ENCODE results near the gene FAM81A.
A peak's percentile ranks its signal among the peaks of the same experiment; 100 is the strongest.
"Not testable (repeated sequence)": the region's sequence is repeated elsewhere in the genome, so short reads cannot be mapped to it uniquely, and the experiment has no call there.

FAM81A gene

DNA sequence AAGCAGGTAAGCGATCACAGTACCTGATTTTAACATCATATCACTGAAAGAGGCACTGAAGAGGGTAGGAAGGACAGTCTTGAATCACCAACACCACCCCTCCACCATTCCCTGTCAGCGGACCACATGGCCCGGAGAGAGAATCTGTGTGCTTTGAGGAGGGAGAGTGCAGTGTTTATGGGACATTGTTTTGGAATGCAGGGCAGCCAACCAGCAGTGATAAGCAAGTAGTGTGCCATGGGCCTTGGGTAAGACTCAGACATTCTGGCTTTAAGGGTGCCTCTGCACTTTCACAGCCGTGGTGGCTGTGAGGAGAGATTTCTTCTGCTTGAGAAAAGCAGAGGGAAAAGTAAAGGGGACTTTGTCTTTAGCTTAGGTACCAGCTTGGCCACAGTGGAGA lies 46.4 kb downstream of the FAM81A start:
- H3K4me3 ChIP-seq (ENCODE audit: low read length), result no peak overlapping the region
- DNase-seq (ENCODE audit: low read depth), result no peak
- TF ChIP-seq, protein P1, sequence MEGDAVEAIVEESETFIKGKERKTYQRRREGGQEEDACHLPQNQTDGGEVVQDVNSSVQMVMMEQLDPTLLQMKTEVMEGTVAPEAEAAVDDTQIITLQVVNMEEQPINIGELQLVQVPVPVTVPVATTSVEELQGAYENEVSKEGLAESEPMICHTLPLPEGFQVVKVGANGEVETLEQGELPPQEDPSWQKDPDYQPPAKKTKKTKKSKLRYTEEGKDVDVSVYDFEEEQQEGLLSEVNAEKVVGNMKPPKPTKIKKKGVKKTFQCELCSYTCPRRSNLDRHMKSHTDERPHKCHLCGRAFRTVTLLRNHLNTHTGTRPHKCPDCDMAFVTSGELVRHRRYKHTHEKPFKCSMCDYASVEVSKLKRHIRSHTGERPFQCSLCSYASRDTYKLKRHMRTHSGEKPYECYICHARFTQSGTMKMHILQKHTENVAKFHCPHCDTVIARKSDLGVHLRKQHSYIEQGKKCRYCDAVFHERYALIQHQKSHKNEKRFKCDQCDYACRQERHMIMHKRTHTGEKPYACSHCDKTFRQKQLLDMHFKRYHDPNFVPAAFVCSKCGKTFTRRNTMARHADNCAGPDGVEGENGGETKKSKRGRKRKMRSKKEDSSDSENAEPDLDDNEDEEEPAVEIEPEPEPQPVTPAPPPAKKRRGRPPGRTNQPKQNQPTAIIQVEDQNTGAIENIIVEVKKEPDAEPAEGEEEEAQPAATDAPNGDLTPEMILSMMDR (IDR thresholded peaks at IDR 0.05; ENCODE audit: insufficient read depth, low read depth, low read length, missing control alignments), result no peak

DNA sequence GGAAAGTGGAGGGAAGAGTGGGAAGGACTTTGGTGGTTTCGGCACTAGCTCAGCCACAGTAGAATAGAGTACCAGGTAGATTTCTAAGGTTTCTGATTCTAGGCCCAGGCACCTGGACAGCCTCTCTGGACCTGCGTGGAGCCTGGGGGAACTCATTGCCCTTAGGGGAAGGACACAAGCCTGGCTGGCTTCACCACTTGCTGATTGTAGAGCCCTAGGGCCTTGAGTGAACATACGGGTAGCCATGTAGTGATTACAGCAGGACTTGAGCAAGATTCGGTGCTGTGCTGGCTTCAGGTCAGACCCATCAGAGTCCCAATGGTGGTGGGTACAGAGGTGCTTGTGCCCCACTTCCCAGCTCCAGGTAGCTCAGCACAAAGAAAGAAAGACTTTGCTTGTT lies 47.0 kb downstream of the FAM81A start:
- TF ChIP-seq, protein P1 (IDR thresholded peaks at IDR 0.05; ENCODE audit: insufficient read depth, low read depth, low read length, missing control alignments), result no peak
- no peak overlapping the region for H3K4me3 ChIP-seq (ENCODE audit: low read length)
- no peak for DNase-seq (ENCODE audit: low read depth)

DNA sequence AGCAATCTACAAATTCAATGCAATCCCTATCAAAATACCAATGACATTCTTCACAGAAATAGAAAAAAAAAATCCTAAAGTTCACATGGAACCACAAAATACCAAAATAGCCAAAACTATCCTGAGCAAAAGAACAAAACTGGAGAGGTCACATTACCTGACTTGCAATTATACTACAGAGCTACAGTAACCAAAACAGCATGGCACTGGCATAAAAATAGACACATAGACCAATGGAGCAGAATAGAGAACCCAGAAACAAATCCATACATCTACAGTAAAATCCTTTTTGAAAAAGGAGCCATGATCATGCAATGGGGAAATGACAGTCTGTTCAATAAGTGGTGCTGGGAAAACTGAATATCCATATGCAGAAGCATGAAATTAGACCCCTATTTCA lies 51.5 kb downstream of the FAM81A start:
- H3K4me3 ChIP-seq (ENCODE audit: low read length); DNase-seq (ENCODE audit: low read depth): not testable (repeated sequence)

DNA sequence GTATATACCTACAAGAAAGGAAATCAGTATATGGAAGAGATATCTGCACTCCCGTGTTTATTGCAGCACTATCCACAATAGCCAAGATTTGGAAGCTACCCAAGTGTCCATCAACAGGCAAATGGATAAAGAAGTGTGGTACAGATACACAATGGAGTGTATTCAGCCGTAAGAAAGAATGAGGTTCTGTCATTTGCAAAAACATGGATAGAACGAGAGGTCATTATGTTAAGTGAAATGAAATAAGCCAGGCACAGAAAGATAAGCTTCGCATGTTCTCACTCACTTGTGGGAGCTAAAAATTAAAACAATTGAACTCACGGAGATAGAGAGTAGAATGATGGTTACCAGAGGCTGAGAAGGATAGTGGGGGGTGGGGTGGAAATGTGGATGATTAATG lies 53.1 kb downstream of the FAM81A start:
- no peak overlapping the region for H3K4me3 ChIP-seq (ENCODE audit: low read length)
- TF ChIP-seq, protein P1 (IDR thresholded peaks at IDR 0.05; ENCODE audit: insufficient read depth, low read depth, low read length, missing control alignments), result no peak
- no peak for DNase-seq (ENCODE audit: low read depth)

DNA sequence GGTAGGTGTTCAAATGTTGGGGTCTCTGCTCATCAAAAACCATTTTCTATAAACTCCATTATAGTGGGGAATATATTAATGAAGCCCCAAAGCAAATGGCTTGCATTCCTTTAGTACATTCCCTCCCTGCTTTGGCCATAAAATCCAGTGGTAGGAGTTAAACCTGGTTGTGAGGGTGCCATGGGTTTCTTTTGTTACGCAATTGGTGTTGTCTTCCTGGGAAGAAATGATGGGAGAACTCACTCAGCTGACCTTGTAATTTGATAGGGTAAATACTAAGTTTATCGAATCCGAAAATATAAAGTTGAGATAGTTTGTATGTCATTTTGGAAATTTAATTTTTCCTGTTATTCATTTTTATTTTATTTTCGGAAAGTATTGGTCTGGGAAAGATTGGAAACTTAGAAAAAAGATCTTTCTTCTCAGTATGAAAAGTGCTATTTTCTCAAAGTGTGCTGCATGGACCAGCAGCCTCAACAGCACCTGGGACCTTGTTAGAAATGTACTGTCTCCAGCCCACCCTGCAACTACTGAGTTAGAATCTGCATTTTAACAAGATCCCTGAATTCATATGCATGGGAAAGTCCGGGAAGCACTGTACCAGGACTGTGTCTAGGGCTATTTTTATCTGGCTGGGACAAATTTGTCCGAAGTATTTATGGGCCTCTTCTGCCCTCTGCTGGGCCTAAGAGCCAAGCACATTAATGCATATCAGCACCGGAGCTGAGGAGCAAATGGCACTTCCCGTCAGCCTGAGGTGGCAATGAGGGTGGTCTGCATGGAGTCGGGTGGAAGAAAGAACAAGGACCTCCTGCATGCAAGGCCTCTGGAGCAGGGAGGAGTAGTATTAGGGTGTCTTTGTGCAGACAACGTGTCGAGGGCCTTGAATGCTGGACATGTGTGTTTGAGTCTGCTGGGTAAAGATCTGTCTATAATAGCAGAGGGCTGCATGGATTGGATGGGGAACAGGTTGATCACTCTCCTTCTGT lies 54.7 kb downstream of the FAM81A start:
- H3K4me3 ChIP-seq (ENCODE audit: low read length), result no peak overlapping the region
- DNase-seq (ENCODE audit: low read depth), result peak; percentile 76
- TF ChIP-seq, protein P1 (IDR thresholded peaks at IDR 0.05; ENCODE audit: insufficient read depth, low read depth, low read length, missing control alignments), result peak; percentile 85

DNA sequence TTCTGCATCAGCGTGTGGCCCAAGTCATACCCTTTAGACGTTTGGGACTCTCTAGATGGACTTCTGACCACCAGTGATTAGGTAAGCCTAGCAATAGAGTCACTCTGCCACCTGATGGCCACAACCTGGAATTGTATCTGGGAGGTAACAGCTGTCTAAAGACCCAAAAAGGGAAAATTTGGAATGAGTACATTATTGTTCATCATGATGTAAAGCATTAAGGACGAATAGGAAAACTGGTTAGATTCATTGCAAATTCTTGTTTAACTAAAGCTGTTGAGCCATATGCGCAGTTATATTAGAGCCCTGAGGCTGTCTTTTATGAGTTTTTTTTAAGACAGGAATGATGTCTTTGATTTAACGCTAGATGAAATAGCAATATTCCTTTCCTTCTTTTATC lies 63.6 kb downstream of the FAM81A start:
- H3K4me3 ChIP-seq (ENCODE audit: low read length), result no peak overlapping the region
- TF ChIP-seq, protein P1 (IDR thresholded peaks at IDR 0.05; ENCODE audit: insufficient read depth, low read depth, low read length, missing control alignments), result peak; percentile 84
- DNase-seq (ENCODE audit: low read depth), result peak; percentile 78

DNA sequence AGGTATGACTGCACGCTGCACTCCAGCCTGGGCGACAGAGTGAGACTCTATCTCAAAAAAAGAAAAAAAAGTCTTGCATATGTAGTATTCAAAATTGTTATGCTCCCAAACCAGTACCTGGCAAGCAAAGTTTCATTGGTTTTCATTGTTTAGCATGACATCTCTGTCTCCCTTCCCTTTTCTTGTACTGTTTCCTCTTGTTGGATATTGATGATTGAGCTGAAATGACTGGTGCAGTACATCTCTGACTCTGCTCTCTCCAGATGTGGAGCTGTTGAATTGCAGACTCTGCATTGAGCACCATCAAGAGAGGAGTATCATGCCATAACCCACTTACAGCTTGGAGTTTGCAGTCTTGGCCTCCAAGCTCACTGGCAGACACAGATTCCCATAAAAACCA lies 77.2 kb downstream of the FAM81A start:
- TF ChIP-seq, protein P1 (IDR thresholded peaks at IDR 0.05; ENCODE audit: insufficient read depth, low read depth, low read length, missing control alignments), result no peak
- DNase-seq (ENCODE audit: low read depth), result no peak
- no peak overlapping the region for H3K4me3 ChIP-seq (ENCODE audit: low read length)

Measured in epithelial cell of esophagus (primary cell).